Neuronal stem cell (in vitro differentiated cells): Measurements from ENCODE around the gene MAN1A2.

Source experiments
- DNase-seq: peaks from one replicate; pipeline ENCODE4 v3.0.0-alpha.2; 2013; ENCODE audit warnings: low spot score
- H2AFZ ChIP-seq: one replicate; pipeline ENCODE4 v1.6.1; 2013; ENCODE audit warnings: mild to moderate bottlenecking, low read length, inconsistent platforms
- H2AK5ac ChIP-seq: 2 replicates; pipeline ENCODE4 v1.6.1; 2013; ENCODE audit warnings: low read depth, mild to moderate bottlenecking, inconsistent platforms, low read length, moderate library complexity, mixed read lengths
- H2BK120ac ChIP-seq: 2 replicates; pipeline ENCODE4 v1.6.1; 2013; ENCODE audit warnings: low read depth, mild to moderate bottlenecking, inconsistent platforms, low read length, moderate library complexity, mixed read lengths
- H2BK12ac ChIP-seq: one replicate; pipeline ENCODE4 v1.6.1; 2013; ENCODE audit warnings: low read length, inconsistent platforms
- H2BK15ac ChIP-seq: 2 replicates; pipeline ENCODE4 v1.6.1; 2013; ENCODE audit warnings: mild to moderate bottlenecking, low read length, inconsistent platforms, mixed read lengths
- H2BK5ac ChIP-seq: one replicate; pipeline ENCODE4 v1.6.1; 2013; ENCODE audit warnings: inconsistent platforms, mild to moderate bottlenecking, low read length, moderate library complexity
- H3K14ac ChIP-seq: one replicate; pipeline ENCODE4 v1.6.1; 2013; ENCODE audit warnings: low read length, inconsistent platforms
- H3K18ac ChIP-seq: 2 replicates; pipeline ENCODE4 v1.6.1; 2013; ENCODE audit warnings: low read length, inconsistent platforms
- H3K23ac ChIP-seq: 2 replicates; pipeline ENCODE4 v1.6.1; 2013; ENCODE audit warnings: low read depth, mild to moderate bottlenecking, mixed read lengths, low read length, inconsistent platforms; ENCODE audit not compliant: poor library complexity
- H3K27ac ChIP-seq: replicated peaks from 3 replicates; pipeline ENCODE4 v1.5.1; 2013; ENCODE audit warnings: low read length, inconsistent platforms
- H3K27me3 ChIP-seq, 3 experiments: 2 replicates each; pipeline ENCODE4 v1.6.1; 2013; ENCODE audit warnings: low read length in 3 of 3, mild to moderate bottlenecking in 2 of 3, inconsistent platforms in 1 of 3, low read depth in 1 of 3, mixed read lengths in 1 of 3, moderate library complexity in 1 of 3; ENCODE audit not compliant: control insufficient read depth in 3 of 3, insufficient read depth in 3 of 3
- H3K36me3 ChIP-seq, 2 donors: replicated peaks in 1 of 2; 2 replicates each; pipeline ENCODE4 v1.6.1; 2013; ENCODE audit warnings: low read length in 2 of 2; ENCODE audit not compliant: control insufficient read depth in 2 of 2, insufficient read depth in 2 of 2
- H3K4ac ChIP-seq: 2 replicates; pipeline ENCODE4 v1.6.1; 2013; ENCODE audit warnings: inconsistent platforms, mild to moderate bottlenecking, low read length, moderate library complexity
- H3K4me1 ChIP-seq, 2 donors: 1 replicate in 1 of 2; 2 replicates in 1 of 2; pipeline ENCODE4 v1.6.1; 2013; ENCODE audit warnings: low read length in 2 of 2, low read depth in 1 of 2; ENCODE audit not compliant: control insufficient read depth in 2 of 2, insufficient read depth in 1 of 2
- H3K4me2 ChIP-seq: one replicate; pipeline ENCODE4 v1.6.1; 2013; ENCODE audit warnings: mild to moderate bottlenecking, low read length, inconsistent platforms; ENCODE audit not compliant: insufficient read depth, poor library complexity, severe bottlenecking
- H3K4me3 ChIP-seq, 2 donors: 2 replicates each; pipeline ENCODE4 v1.5.1; 2013; ENCODE audit warnings: low read length in 2 of 2, mild to moderate bottlenecking in 2 of 2, inconsistent platforms in 1 of 2, moderate library complexity in 1 of 2
- H3K79me1 ChIP-seq: one replicate; pipeline ENCODE4 v1.6.1; 2013; ENCODE audit warnings: low read depth, mild to moderate bottlenecking, inconsistent platforms, low read length, moderate library complexity
- H3K9ac ChIP-seq: one replicate; pipeline ENCODE4 v1.6.1; 2013; ENCODE audit warnings: mild to moderate bottlenecking, low read depth, low read length, inconsistent platforms; ENCODE audit not compliant: poor library complexity
- H3K9me3 ChIP-seq, 2 donors: replicated peaks in 1 of 2; 2 replicates each; pipeline versions ENCODE3 to v1.6.1; 2013; ENCODE audit warnings: low read length in 2 of 2, mild to moderate bottlenecking in 2 of 2, inconsistent platforms in 1 of 2, low read depth in 1 of 2, mixed read lengths in 1 of 2, moderate library complexity in 1 of 2; ENCODE audit not compliant: control insufficient read depth in 2 of 2, insufficient read depth in 1 of 2
- H4K8ac ChIP-seq: one replicate; pipeline ENCODE4 v1.6.1; 2013; ENCODE audit warnings: low read depth, mild to moderate bottlenecking, inconsistent platforms, low read length, moderate library complexity
- H4K91ac ChIP-seq: one replicate; pipeline ENCODE4 v1.6.1; 2013; ENCODE audit warnings: low read length, low read depth, mild to moderate bottlenecking, inconsistent platforms; ENCODE audit not compliant: poor library complexity
- WGBS, 2 donors: extraction: QIAGEN DNeasy Blood & Tissue Kit; methylation state at CpG; one replicate each; pipeline ENCODE4 v1.1.7; 2013; ENCODE audit warnings: missing lambda C conversion rate in 2 of 2, mixed read lengths in 1 of 2; ENCODE audit not compliant: insufficient read length in 2 of 2, insufficient replicate concordance in 1 of 2; ENCODE audit errors: extremely low coverage in 2 of 2; 5-methylcytosine and 5-hydroxymethylcytosine counted together

The MAN1A2 gene

GRCh38 chr1:117537291-117537920, 170.2 kb downstream of the MAN1A2 start:
- Histone ChIP-seq H3K4ac (no peak overlapping the region), H3K36me3 (no peaks in the 10 kb centered on the region), H3K4me1 (peaks cover 0 to 2% of the 10 kb centered on the region in 2 donors), H2BK15ac (no peak overlapping the region), H3K18ac (no peak overlapping the region), H3K9ac (no peak overlapping the region), H3K4me3 (no peak overlapping the region), H3K27me3 (no peaks in the 10 kb centered on the region), H3K9me3 (no peaks in the 10 kb centered on the region), H4K91ac (no peak overlapping the region), H3K4me2 (no peak overlapping the region), H2BK120ac (no peak overlapping the region), H2AK5ac (no peak overlapping the region), H2BK5ac (no peak overlapping the region), H2BK12ac (no peak overlapping the region), H3K79me1 (no peaks in the 10 kb centered on the region), H3K14ac (no peak overlapping the region), H4K8ac (no peak overlapping the region), H3K27ac (no peak overlapping the region), H3K23ac (no peak overlapping the region), H2AFZ (no peak overlapping the region)
- DNase-seq, result no peak
- no CpG with 5 or more reads among the region's 10 CpGs for WGBS, 2 donors

- peak overlapping the region; percentile 5 for H2AK5ac ChIP-seq
- no peak overlapping the region for H2BK120ac ChIP-seq
- H4K8ac ChIP-seq, result no peak overlapping the region
- no peak overlapping the region for H2BK15ac ChIP-seq
- H3K4me3 ChIP-seq, result no peak overlapping the region
- H3K23ac ChIP-seq, result no peak overlapping the region
- H3K4me2 ChIP-seq, result no peak overlapping the region
- H3K9me3 ChIP-seq, result no peaks in the 10 kb centered on the region
- no peaks in the 10 kb centered on the region for H3K36me3 ChIP-seq
- WGBS, 2 donors, result no CpG with 5 or more reads among the region's 6 CpGs
- H3K14ac ChIP-seq, result no peak overlapping the region
- no peak overlapping the region for H3K9ac ChIP-seq
- H3K4ac ChIP-seq, result no peak overlapping the region
- no peak overlapping the region for H3K18ac ChIP-seq
- DNase-seq, result no peak
- no peaks in the 10 kb centered on the region for H3K27me3 ChIP-seq
- H2AFZ ChIP-seq, result no peak overlapping the region
- H2BK5ac ChIP-seq, result no peak overlapping the region
- H4K91ac ChIP-seq, result no peak overlapping the region
- no peaks in the 10 kb centered on the region for H3K79me1 ChIP-seq
- H3K27ac ChIP-seq, result no peak overlapping the region
- H2BK12ac ChIP-seq, result no peak overlapping the region
- H3K4me1 ChIP-seq, result no peaks in the 10 kb centered on the region
Measured at GRCh38 chr1:117540532-117540931, 173.3 kb downstream of the MAN1A2 start.

- Histone ChIP-seq H3K36me3 (no peaks in the 10 kb centered on the region), H3K9ac (no peak overlapping the region), H2BK15ac (no peak overlapping the region), H2BK120ac (no peak overlapping the region), H2AFZ (no peak overlapping the region), H2BK12ac (no peak overlapping the region), H3K9me3 (no peaks in the 10 kb centered on the region), H3K4me1 (no peaks in the 10 kb centered on the region), H4K8ac (no peak overlapping the region), H2AK5ac (peak overlapping the region; percentile 5), H3K27me3 (no peaks in the 10 kb centered on the region), H3K23ac (no peak overlapping the region), H4K91ac (no peak overlapping the region), H3K14ac (no peak overlapping the region), H3K4me3 (no peak overlapping the region), H3K4ac (no peak overlapping the region), H3K27ac (no peak overlapping the region), H3K18ac (peak overlapping the region; percentile 21), H3K79me1 (no peaks in the 10 kb centered on the region), H2BK5ac (no peak overlapping the region), H3K4me2 (no peak overlapping the region)
- no CpG with 5 or more reads among the region's 5 CpGs for WGBS, 2 donors
- DNase-seq, result no peak
Measured at GRCh38 chr1:117541003-117541402, 173.8 kb downstream of the MAN1A2 start.

GRCh38 chr1:117541585-117541984, 174.3 kb downstream of the MAN1A2 start:
- no peak for DNase-seq
- H2BK120ac ChIP-seq, result no peak overlapping the region
- H3K23ac ChIP-seq, result no peak overlapping the region

More at GRCh38 chr1:117541585-117541984, 174.3 kb downstream of the MAN1A2 start:
- Histone ChIP-seq H3K14ac (no peak overlapping the region), H3K27ac (no peak overlapping the region), H3K4ac (no peak overlapping the region), H2BK15ac (no peak overlapping the region), H3K18ac (no peak overlapping the region), H3K79me1 (no peaks in the 10 kb centered on the region), H3K27me3 (no peaks in the 10 kb centered on the region), H2AK5ac (no peak overlapping the region), H3K9ac (no peak overlapping the region), H2BK12ac (no peak overlapping the region), H3K4me3 (no peak overlapping the region), H3K4me1 (no peaks in the 10 kb centered on the region), H2AFZ (no peak overlapping the region), H3K36me3 (no peaks in the 10 kb centered on the region), H4K8ac (no peak overlapping the region), H3K9me3 (no peaks in the 10 kb centered on the region), H4K91ac (no peak overlapping the region), H3K4me2 (no peak overlapping the region), H2BK5ac (no peak overlapping the region)
- WGBS, 2 donors, result no CpG with 5 or more reads among the region's 5 CpGs
